ENCODE results near the gene ACOXL.

The ACOXL gene

GRCh38 chr2:110875384-110875725, 143.0 kb downstream of the ACOXL start:
- DNase-seq (ENCODE audit: low read depth in 3 of 3), result no peak

DNA sequence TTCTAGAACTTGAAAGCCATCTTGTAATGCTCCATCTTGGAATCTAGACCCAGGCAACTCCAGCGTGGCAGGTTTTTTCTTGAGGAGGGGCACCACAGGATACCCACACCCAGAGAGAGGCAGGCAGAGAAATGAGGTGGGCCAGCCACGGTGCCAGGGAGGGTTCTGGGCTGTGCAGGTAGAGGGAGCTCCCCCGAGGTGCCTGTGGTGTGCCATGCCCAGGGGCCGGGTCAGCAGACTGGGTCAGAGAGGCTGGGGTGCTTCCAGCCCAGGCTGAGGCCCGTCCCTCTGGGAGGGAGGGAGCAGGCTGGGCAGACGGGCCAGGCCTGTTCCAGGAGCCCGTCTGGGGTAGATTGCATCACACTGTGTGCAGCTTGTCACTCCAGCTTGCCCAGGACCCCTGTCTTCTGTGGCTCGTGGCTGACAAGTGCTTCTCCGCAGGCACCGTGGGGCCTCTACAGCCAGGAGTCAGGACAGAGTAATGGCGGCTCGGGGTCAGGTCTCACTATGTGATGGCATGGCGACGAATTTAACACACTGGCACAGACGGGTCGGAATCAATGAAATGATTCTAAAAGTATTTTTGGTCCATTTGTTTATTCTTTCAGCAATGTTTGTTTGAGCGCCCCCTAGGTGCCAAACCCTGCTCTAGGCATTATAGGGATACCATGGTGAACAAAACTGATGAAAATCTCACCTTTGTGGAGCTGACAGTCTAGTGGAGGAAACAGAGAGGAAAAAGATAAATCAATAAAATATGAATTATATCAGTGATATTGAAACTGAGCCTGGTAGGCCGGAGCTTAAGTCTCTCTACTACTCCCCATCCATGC, 144.0 kb downstream of the ACOXL start:
- no peak for DNase-seq (ENCODE audit: low read depth in 3 of 3)

DNA sequence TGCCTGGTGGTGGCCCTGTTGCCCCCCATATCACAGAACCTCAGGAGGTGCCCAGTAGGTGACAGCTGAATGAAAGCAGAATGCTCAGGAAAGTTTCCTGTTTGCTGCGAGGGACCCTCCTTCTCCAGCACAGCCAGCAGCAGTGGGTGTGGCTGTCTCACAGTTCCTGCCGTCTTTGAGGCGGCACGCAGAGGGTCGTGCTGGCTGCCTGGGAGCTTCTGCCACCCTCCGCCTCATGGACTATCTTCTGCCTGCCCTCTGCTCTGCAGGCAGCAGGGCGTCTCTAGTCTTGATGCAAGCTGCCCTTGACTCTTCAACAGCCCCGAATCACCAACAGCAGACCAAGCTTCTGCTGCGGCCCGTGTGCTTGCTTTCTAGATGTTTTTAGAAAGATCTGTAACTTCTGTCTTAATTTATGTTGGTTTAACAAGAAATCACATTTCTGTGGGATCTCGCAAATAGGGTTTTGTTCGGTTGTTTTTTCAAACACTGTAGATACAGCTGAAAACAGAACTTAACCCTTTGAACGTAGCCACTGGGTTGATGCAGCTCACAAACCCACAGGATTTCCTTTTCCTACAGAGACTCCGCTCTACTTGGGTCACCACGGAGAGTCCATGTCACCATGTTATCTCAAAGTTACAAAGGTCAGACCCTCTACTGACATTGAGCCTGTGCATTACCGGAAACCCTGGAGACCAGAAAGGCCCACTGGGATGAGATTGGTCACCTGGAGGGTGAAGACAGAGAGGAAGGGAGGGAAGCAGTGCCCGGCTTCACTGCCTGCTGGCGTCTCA, 144.9 kb downstream of the ACOXL start:
- no peak for DNase-seq (ENCODE audit: low read depth in 3 of 3)

- DNase-seq (ENCODE audit: low read depth in 3 of 3), result no peak
Observed at GRCh38 chr2:110878150-110878549, 145.8 kb downstream of the ACOXL start.

DNA sequence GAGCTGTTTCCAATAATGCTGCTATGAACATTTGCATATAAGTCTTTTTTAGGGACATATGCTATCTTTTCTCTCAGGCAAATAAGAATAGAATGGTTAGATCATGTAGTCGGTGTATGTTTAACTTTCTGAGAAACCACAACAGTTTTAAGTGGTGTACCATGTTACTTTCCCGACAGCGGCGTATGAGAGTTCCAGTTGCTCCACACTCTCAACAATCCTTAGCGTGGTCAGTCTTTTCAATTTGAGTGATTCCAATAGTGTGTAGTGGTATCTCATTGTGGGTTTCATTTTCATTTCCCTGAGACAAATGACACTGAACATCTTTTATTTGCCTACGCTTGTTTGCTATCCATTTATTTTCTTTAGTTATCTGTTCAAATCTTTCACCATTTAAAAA, 149.5 kb downstream of the ACOXL start:
- no peak for DNase-seq (ENCODE audit: low read depth in 3 of 3)

- no peak for DNase-seq (ENCODE audit: low read depth in 3 of 3)
Observed at GRCh38 chr2:110883406-110883805, 151.0 kb downstream of the ACOXL start.

DNA sequence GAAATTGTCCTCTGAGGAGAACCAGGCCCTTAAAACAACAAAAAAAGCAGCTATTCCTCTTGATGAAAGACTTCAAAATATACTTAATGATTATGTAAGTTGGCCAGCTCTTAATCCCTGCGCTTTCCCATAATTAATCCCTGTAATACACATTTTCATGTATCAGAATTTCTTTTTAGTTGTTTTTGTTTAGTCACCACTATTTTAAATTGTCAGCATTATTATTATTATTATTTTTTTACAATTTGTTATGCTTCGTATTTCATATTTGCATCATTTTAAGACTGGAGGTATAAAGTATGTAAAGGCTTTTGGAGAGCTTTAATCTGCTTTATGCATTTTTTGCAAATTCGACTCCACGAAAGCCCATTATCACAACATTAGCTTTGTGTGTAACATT, 152.9 kb downstream of the ACOXL start:
- no peak for DNase-seq (ENCODE audit: low read depth in 3 of 3)

DNA sequence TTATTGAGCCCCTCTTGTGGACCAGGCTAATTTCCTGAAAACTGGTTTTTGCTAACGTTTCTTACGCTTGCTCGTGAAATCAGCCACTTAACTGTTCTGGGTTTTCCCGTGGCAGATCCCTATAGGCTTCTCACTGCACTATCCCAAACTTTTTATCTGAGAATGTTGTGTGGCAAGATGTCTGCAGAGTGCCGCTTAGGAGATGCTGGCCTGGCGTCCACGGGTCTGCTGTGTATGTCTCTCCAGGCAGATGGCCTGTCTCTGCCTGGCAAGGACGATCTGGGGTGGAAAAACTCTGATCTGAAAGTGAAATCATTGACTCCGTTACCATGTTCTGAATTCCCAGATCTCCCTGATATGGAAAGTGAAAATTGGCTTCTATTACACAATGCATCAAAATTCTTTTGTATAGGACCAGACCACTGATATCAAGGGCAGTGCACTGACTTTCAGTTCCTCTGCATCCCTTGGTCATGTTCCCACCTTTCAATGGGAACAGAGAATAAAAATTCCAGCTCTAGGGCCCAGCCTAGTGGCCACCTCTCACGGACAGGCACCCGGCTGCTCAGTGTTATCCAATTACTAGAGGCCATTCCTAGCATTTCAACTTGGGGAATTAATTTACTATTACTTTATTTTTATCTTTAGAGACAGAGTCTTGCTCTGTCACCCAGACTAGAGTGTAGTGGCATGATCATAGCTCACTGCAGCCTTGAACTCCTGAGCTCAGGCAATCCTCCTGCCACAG, 154.6 kb downstream of the ACOXL start:
- DNase-seq (ENCODE audit: low read depth in 3 of 3), result no peak

GRCh38 chr2:110888411-110888810, 156.0 kb downstream of the ACOXL start:
- no peak for DNase-seq (ENCODE audit: low read depth in 3 of 3)

DNA sequence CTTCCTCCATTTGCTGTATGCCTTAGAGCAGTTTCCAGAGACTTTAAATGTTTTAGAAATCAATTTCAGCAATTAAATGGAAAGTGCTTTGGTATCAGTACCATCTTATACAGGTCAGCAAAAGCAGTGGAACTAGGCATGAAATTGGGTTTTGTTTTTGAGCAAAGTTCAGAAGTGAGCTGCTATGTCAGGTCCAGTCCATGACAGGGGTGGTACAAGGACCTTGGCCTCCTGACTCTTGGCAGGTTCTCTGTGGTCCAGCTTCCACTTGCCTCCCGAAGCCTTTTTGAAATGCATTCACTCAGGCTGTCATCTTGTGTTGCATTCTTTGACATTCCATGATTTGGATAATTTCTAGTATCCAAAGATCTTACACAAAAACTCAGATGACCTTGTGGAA, 159.3 kb downstream of the ACOXL start:
- DNase-seq (ENCODE audit: low read depth in 3 of 3), result no peak

- no peak for DNase-seq (ENCODE audit: low read depth in 3 of 3)
Observed at GRCh38 chr2:110896226-110896625, 163.9 kb downstream of the ACOXL start.

- no peak for DNase-seq (ENCODE audit: low read depth in 3 of 3)
Observed at GRCh38 chr2:110897966-110898365, 165.6 kb downstream of the ACOXL start.

DNA sequence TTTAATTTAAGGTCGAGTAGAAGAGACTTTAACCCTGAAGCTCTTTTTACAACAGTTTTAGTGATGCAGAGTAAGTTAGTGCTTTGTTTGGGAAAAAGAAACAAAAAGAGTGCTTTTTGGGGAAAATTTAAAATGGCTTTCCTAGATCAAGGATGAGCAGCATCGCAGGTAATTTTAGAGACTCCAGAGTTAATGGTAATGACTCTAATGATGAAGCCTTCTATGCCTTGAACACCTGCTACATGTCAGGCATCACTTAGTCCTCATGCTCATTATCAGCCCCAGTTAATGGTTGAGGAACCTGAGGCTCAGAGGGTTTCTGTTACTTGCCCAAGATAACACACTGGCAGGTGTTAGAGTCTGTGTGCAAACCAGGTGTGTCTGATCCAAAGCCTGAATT, 167.8 kb downstream of the ACOXL start:
- no peak for DNase-seq (ENCODE audit: low read depth in 3 of 3)

DNA sequence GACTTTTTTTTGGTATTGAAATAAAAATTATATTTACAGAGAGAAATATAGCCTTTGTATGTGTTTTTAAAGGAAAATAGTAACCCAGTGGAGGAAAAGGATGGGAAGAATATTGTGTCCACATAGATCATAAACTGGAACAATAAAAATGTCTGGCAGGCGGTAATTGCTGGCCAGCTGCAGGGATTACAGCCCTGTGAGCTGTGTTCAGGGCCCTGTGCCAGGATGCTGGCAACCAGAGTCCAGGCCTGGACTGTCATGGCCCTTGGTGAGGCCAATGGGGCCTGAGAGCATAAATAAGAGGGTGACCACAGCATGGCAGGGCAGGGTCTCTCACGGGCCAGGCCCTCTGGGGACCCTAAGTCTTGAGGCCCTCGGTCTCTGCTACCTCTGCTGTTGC, 171.2 kb downstream of the ACOXL start:
- DNase-seq (ENCODE audit: low read depth in 3 of 3), result no peak

DNA sequence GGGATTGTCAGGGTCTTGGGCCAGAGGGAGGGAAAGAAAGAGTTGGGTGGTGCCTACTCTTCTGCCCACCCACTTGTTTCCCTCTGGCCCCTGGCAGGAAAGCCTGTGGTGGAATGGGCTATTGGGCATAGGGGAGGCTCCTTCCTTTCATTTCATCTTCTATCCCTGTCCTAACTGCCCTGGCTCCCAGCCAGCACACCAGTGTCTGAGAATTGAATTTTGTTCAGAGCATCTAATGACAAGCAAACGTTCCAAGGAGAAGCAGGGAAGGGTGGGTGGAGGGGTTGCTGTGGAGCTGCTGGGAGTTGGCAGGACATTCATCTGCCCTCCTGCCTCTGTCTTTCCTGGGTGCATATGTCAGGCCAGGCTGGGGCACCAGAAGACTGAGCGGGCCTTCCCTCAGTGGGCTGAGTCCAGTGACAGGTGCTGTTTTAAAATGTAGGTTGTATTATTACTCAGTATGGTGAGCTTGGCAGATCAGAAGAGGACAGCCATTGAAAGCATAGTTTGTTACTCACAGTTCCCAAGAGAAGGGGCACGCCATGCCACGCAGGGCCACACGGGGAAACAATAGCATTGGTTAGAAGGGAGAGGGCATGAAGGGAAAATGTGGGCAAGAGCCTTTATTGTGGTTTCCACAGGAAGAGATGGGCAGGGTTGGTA, 171.9 kb downstream of the ACOXL start:
- no peak for DNase-seq (ENCODE audit: low read depth in 3 of 3)

GRCh38 chr2:110904779-110905148, 172.4 kb downstream of the ACOXL start:
- DNase-seq (ENCODE audit: low read depth in 3 of 3), result no peak

- DNase-seq (ENCODE audit: low read depth in 3 of 3), result no peak
Observed at GRCh38 chr2:110905217-110905616, 172.8 kb downstream of the ACOXL start.

GRCh38 chr2:110906613-110907298, 174.4 kb downstream of the ACOXL start:
- no peak for DNase-seq (ENCODE audit: low read depth in 3 of 3)

- DNase-seq (ENCODE audit: low read depth in 3 of 3), result no peak
Observed at GRCh38 chr2:110909501-110909900, 177.1 kb downstream of the ACOXL start.

GRCh38 chr2:110910423-110910822, 178.1 kb downstream of the ACOXL start:
- no peak for DNase-seq (ENCODE audit: low read depth in 3 of 3)

DNA sequence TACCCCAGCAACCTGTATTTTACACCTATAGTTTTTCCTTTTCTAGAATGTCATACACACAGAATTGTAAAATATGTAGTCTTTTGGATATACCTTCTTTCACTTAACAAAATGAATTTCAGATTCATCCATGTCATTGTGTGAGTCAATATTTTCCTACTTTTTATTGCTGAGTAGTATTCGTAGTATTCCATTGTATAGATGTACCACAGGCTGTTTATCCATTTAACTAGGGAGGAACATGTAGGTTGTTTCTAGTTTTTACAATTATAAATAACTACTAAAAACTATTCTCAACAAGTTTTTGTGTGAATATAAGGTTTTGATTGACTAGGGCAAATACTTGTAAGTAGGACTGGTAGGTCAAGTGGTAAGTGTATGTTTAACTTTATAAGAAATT, 187.4 kb downstream of the ACOXL start:
- no peak for DNase-seq (ENCODE audit: low read depth in 3 of 3)
